Stomach smooth muscle (tissue), 2 donors: ENCODE results near the gene YEATS4.

Source experiments
- H3K27ac ChIP-seq: one replicate; pipeline ENCODE4 v1.7.0; 2013; ENCODE audit warnings: mild to moderate bottlenecking, low read length, inconsistent platforms
- H3K27me3 ChIP-seq, 2 donors: one replicate each; pipeline ENCODE4 v1.7.0; 2013; ENCODE audit warnings: low read length in 2 of 2; ENCODE audit not compliant: insufficient read depth in 2 of 2, control insufficient read depth in 1 of 2
- H3K36me3 ChIP-seq, 2 donors: one replicate each; pipeline ENCODE4 v1.7.0; 2013; ENCODE audit warnings: low read length in 2 of 2; ENCODE audit not compliant: control insufficient read depth in 2 of 2, insufficient read depth in 2 of 2
- H3K4me1 ChIP-seq: one replicate; pipeline ENCODE4 v1.7.0; 2013; ENCODE audit warnings: low read length; ENCODE audit not compliant: control insufficient read depth, insufficient read depth
- H3K4me3 ChIP-seq, 2 donors: one replicate each; pipeline ENCODE4 v1.7.0; 2013; ENCODE audit warnings: low read length in 2 of 2
- H3K9ac ChIP-seq, 2 donors: one replicate each; pipeline ENCODE4 v1.7.0; 2013; ENCODE audit warnings: low read length in 2 of 2, mild to moderate bottlenecking in 1 of 2
- H3K9me3 ChIP-seq, 2 donors: one replicate each; pipeline ENCODE4 v1.7.0; 2013; ENCODE audit warnings: low read length in 2 of 2; ENCODE audit not compliant: control insufficient read depth in 2 of 2
- donor health status: healthy.
- donor health status: Pancreatic carcinoma.

The YEATS4 gene

GRCh38 chr12:69343357-69343756, 16.2 kb upstream of the YEATS4 start:
- Histone ChIP-seq H3K9me3 (no peaks in the 10 kb centered on the region), H3K27ac (no peak overlapping the region), H3K36me3 (no peaks in the 10 kb centered on the region), H3K4me1 (no peaks in the 10 kb centered on the region), H3K27me3 (no peaks in the 10 kb centered on the region), H3K4me3 (no peak overlapping the region), H3K9ac (no peak overlapping the region)

DNA sequence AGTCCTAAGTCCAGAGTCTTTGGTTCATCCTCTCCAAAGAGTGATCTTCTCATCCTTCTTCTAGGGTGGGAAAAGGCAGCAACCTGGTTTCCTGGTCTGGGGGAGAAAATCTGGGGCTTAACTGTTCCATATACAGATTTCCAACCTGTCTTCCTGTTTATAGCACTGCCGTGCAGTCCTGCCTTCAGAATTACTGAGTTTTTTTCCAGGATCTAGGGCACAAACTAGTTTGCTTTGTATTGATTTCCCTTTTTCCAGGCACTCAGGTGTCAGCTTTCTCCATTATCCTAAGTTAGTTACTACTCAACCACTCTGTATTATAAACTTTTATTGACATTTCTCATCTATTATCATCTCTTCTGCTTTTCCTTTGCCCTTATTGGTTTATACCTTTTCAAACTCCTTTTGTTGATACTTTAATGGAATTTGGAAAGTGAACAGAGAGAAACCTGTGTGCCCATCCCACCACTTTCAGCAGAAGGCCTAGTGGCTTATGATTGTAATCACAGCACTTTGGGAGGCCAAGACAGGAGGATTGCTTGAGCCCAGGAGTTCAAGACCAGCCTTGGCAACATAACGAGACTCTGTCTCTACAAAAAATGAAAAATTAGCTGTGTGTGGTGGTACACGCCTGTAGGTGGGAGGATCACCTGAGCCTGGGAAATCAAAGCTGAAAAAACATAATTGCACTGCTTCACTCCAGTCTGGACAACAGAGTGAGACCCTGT, 15.5 kb upstream of the YEATS4 start:
- H3K36me3 ChIP-seq = no peaks in the 10 kb centered on the region
- H3K9ac ChIP-seq = no peak overlapping the region
- H3K4me3 ChIP-seq = no peak overlapping the region
- H3K9me3 ChIP-seq = no peaks in the 10 kb centered on the region
- H3K4me1 ChIP-seq = no peaks in the 10 kb centered on the region
- no peak overlapping the region for H3K27ac ChIP-seq
- no peaks in the 10 kb centered on the region for H3K27me3 ChIP-seq

DNA sequence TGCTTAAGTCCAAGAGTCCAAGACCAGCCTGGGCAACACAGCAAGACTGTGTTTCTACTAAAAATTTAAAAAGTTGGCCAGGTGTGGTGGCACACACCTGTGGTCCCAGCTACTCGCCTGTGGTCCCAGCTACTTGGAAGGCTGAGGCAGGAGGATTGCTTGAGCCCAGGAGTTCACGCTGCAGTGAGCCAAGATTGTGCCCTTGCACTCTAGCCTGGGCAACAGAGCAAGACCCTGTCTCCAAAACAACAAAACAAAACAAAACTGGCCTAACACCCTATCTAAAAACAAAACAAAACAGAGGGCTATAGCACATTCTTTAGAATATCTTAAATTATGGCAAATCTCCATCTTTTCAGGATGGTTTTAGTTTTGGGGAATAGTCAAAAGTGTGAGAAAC, 14.5 kb upstream of the YEATS4 start:
- Histone ChIP-seq H3K9me3 (no peaks in the 10 kb centered on the region), H3K27me3 (no peaks in the 10 kb centered on the region), H3K9ac (no peak overlapping the region), H3K4me1 (no peaks in the 10 kb centered on the region), H3K36me3 (no peaks in the 10 kb centered on the region), H3K27ac (no peak overlapping the region), H3K4me3 (no peak overlapping the region)

DNA sequence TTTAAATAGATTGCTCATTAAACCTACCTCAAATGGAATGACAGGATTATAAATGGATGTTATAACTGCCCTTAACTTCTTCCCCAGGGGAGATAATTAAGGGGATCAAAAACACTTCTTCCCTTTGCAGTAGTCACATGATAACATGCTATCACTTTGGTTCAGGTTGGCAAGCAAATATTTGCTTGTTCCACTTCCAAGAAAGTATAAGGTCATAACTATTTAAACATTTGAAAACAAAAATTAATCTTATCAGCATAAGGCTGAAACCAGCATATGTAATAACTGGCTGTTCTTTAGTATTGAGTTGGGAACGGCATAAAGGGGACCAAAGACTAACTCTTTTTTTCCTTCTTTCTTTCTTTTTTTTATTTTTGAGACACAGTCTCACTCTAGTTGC, 13.8 kb upstream of the YEATS4 start:
- Histone ChIP-seq H3K36me3 (no peaks in the 10 kb centered on the region), H3K27ac (no peak overlapping the region), H3K4me3 (no peak overlapping the region), H3K27me3 (no peaks in the 10 kb centered on the region), H3K4me1 (no peaks in the 10 kb centered on the region), H3K9me3 (no peaks in the 10 kb centered on the region), H3K9ac (no peak overlapping the region)

DNA sequence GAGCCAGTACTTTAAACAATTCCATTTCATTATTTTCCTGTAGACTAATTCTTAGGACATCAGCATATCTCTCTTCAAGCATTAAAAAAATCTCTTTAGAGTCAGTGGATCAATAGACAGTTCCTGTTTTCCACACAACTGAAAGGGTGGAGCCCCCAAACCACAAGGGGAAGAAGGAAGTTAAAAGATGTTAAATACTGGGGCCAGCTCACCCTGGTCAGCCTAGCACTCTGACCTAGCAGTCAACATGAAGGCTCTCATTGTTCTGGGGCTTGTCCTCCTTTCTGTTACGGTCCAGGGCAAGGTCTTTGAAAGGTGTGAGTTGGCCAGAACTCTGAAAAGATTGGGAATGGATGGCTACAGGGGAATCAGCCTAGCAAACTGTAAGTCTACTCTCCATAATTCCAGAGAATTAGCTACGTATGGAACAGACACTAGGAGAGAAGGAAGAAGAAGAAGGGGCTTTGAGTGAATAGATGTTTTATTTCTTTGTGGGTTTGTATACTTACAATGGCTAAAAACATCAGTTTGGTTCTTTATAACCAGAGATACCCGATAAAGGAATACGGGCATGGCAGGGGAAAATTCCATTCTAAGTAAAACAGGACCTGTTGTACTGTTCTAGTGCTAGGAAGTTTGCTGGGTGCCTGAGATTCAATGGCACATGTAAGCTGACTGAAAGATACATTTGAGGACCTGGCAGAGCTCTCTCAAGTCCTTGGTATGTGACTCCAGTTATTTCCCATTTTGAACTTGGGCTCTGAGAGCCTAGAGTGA, 11.2 kb upstream of the YEATS4 start, which contains the start of gene LYZ:
TSS of gene LYZ (plus strand) at position 220 of the 777 bp plus-strand sequence. CDS start at position 248, 28 bp downstream.
- H3K9me3 ChIP-seq = no peaks in the 10 kb centered on the region
- no peaks in the 10 kb centered on the region for H3K4me1 ChIP-seq
- H3K36me3 ChIP-seq = no peaks in the 10 kb centered on the region
- H3K4me3 ChIP-seq = no peak within 1 kb of the TSS
- H3K27me3 ChIP-seq = no peaks in the 10 kb centered on the region
- no peak within 1 kb of the TSS for H3K27ac ChIP-seq
- no peak within 1 kb of the TSS for H3K9ac ChIP-seq

DNA sequence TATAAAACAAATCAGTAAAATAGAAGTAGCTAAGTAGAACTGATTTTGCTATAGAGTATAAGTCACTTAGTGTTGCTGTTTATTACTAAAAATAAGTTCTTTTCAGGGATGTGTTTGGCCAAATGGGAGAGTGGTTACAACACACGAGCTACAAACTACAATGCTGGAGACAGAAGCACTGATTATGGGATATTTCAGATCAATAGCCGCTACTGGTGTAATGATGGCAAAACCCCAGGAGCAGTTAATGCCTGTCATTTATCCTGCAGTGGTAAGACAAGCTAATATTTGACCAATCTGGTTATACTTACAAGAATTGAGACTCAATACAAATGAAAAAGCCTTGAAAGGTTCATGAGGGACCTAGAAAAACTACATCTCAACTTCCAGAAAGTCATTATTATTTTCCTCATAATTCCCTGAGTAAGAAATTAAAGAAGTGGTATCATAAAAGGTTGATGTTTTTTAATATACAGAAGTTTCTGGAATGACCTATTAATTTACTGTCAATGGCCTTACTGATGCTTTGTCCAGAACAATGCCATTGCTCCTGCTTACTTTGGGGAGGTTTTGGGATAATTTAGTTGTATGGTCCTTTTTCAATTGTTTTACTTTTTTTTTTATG, 9.4 kb upstream of the YEATS4 start:
- H3K27me3 ChIP-seq = no peaks in the 10 kb centered on the region
- H3K4me1 ChIP-seq = no peaks in the 10 kb centered on the region
- H3K36me3 ChIP-seq = no peaks in the 10 kb centered on the region
- H3K27ac ChIP-seq = no peak overlapping the region
- no peak overlapping the region for H3K9ac ChIP-seq
- no peaks in the 10 kb centered on the region for H3K9me3 ChIP-seq
- no peak overlapping the region for H3K4me3 ChIP-seq

GRCh38 chr12:69350777-69351176, 8.8 kb upstream of the YEATS4 start:
- Histone ChIP-seq H3K27ac (no peak overlapping the region), H3K27me3 (no peaks in the 10 kb centered on the region), H3K4me3 (no peak overlapping the region), H3K36me3 (no peaks in the 10 kb centered on the region), H3K4me1 (no peaks in the 10 kb centered on the region), H3K9me3 (no peaks in the 10 kb centered on the region), H3K9ac (no peak overlapping the region)

- no peak overlapping the region for H3K27ac ChIP-seq
- H3K9me3 ChIP-seq = no peaks in the 10 kb centered on the region
- H3K9ac ChIP-seq = no peak overlapping the region
- H3K4me1 ChIP-seq = no peaks in the 10 kb centered on the region
- no peaks in the 10 kb centered on the region for H3K36me3 ChIP-seq
- H3K4me3 ChIP-seq = no peak overlapping the region
- no peaks in the 10 kb centered on the region for H3K27me3 ChIP-seq
Measured at GRCh38 chr12:69351462-69352236, 7.9 kb upstream of the YEATS4 start.

DNA sequence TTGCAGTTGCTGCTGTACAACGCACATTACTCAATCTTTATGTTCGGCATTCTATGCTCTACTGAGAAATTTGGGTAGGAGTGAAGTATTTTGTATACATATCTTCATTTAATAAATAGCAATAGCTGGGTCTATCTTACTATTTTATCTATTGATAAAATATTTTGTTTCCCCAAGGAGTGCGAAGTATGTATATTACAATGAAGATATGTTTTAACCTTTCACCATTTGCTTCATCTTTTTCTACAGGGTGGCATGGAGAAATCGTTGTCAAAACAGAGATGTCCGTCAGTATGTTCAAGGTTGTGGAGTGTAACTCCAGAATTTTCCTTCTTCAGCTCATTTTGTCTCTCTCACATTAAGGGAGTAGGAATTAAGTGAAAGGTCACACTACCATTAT, 6.6 kb upstream of the YEATS4 start:
- Histone ChIP-seq H3K4me1 (no peaks in the 10 kb centered on the region), H3K9me3 (no peaks in the 10 kb centered on the region), H3K27ac (no peak overlapping the region), H3K27me3 (no peaks in the 10 kb centered on the region), H3K9ac (no peak overlapping the region), H3K36me3 (no peaks in the 10 kb centered on the region), H3K4me3 (no peak overlapping the region)

GRCh38 chr12:69354172-69354555, 5.4 kb upstream of the YEATS4 start:
- Histone ChIP-seq H3K27me3 (no peaks in the 10 kb centered on the region), H3K27ac (no peak overlapping the region), H3K4me1 (peaks cover 1% of the 10 kb centered on the region), H3K9me3 (no peaks in the 10 kb centered on the region), H3K4me3 (no peak overlapping the region), H3K9ac (no peak overlapping the region), H3K36me3 (no peaks in the 10 kb centered on the region)
